Measurements from ENCODE around the gene CD44. TPM values are rescaled to one million over a fixed set of nuclear protein-coding genes. Genes with fewer than 3 reads are reported as not detected.

CD44 gene
- total RNA-seq, 4 donors from 2014 or later, result 56.3 to 182 (median 114) TPM

DNA sequence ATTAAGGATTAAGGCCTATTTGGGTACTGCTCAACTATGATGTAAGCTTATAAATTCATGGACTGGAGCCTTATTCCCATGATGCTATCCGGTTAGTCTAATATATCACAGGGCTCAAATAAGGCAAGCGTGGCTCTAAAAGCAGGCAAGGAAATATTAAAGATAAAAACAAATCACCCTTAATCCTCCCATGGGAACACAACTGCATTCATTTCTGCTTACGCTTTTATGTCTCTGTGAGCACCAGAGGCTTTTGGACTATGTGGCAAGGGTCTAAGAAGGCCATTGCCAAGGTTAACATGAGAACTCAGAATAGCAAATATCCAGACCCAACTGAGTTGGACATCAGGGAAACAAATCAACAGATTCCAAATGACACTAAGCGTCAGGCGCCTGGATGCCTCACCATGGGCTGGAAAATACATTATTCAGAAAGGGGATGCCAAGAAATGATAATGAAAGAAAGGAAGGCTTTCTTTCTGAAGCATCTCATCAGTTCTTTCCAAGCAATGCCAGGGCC lies 142.3 kb downstream of the CD44 start:
- 75 to 83% methylated on average over 5 of the region's 5 CpGs for WGBS, 2 donors (ENCODE audit: low coverage in 1 of 2)
- no peak overlapping the region for H3K4me3 ChIP-seq
- intact Hi-C loops (cut with DNase I; ENCODE audit: low total_unique reads), result no loop called here

More for the DNA sequence above, 142.3 kb downstream of the CD44 start:
- Histone ChIP-seq H3K27ac (peak overlapping the region in 3 of 4 donors; percentile 13 to 48 (median 28)), H3K27me3 (no peaks in the 10 kb centered on the region), H3K36me3 (no peaks in the 10 kb centered on the region), H3K4me1 (peaks cover 0 to 7% (median 0%) of the 10 kb centered on the region in 4 donors), H3K9me3 (no peaks in the 10 kb centered on the region)
- TF ChIP-seq EP300 (IDR thresholded peaks at IDR 0.05; ENCODE audit: low read depth) (no peak), POLR2AphosphoS5 (IDR thresholded peaks at IDR 0.05) (peak in 1 of 3 donors; percentile 5)
- no peak for DNase-seq
- in situ Hi-C loops (cut with MboI; ENCODE audit: low pct_ligation_motif_present in 1 of 4, low pct_unique_long_range_greater_than_20kb in 1 of 4, low sequenced_read_pairs in 3 of 4), result no loop called here

Other genes with a start within 250 kb of the CD44 start
- 10 to 100 TPM in 3 of 4 donors, 1 to 10 TPM in 1; 9.2 to 44.3 (median 14.6) TPM for gene APIP, start 222.8 kb upstream of the CD44 start, total RNA-seq
- gene PDHX, start 222.6 kb upstream of the CD44 start, total RNA-seq, result 10 to 100 TPM; 26.7 to 37.0 (median 36.7) TPM